SU-DHL-6 (cell line): ENCODE data around the gene GPATCH3.
"Not testable (repeated sequence)": the region's sequence is repeated elsewhere in the genome, so short reads cannot be mapped to it uniquely, and the experiment has no call there.

ENCODE experiments used
- H2AFZ ChIP-seq: fragments of 200-600 bp; sonication (generic); 2 replicates; pipeline ENCODE4 v1.6.1; 2014; ENCODE audit warnings: low read depth, mild to moderate bottlenecking, moderate library complexity, mixed read lengths, antibody characterized with exemption, low read length; ENCODE audit not compliant: severe bottlenecking
- H3F3A ChIP-seq: fragments of 200-600 bp; shearing (Covaris generic); 2 replicates; pipeline ENCODE4 v1.6.0; 2016; ENCODE audit warnings: antibody characterized with exemption, mild to moderate bottlenecking; ENCODE audit not compliant: insufficient read depth
- H3K27ac ChIP-seq: fragments of 200-600 bp; sonication (generic); 2 replicates; pipeline ENCODE4 v1.5.1; 2016; ENCODE audit warnings: low read depth, mild to moderate bottlenecking, low read length, moderate library complexity, mixed read lengths
- H3K27me3 ChIP-seq: fragments of 200-600 bp; sonication (generic), shearing (Covaris generic); 2 replicates; pipeline ENCODE4 v1.6.0; 2014; ENCODE audit warnings: mild to moderate bottlenecking, low read length
- H3K36me3 ChIP-seq: fragments of 200-600 bp; sonication (generic); 2 replicates; pipeline ENCODE4 v1.6.1; 2014; ENCODE audit warnings: mild to moderate bottlenecking, low read length, mixed read lengths
- H3K4me2 ChIP-seq: fragments of 300-600, 200-600 bp; shearing (Covaris generic), sonication (generic); 2 replicates; pipeline ENCODE4 v1.6.0; 2014; ENCODE audit warnings: low read length, low read depth, mild to moderate bottlenecking; ENCODE audit not compliant: poor library complexity, severe bottlenecking
- H3K4me3 ChIP-seq: fragments of 200-600 bp; sonication (generic); 2 replicates; pipeline ENCODE4 v1.5.1; 2014; ENCODE audit warnings: antibody characterized with exemption, low read length, mild to moderate bottlenecking, mixed read lengths; ENCODE audit not compliant: insufficient read depth, poor library complexity, severe bottlenecking
- H3K79me2 ChIP-seq: fragments of 200-600 bp; sonication (generic); 2 replicates; pipeline ENCODE4 v1.6.1; 2014; ENCODE audit warnings: mild to moderate bottlenecking, low read length, moderate library complexity; ENCODE audit not compliant: insufficient read depth
- H3K9ac ChIP-seq: fragments of 200-600 bp; sonication (generic); 2 replicates; pipeline ENCODE4 v1.7.0; 2014; ENCODE audit warnings: mild to moderate bottlenecking, low read length
- H3K9me2 ChIP-seq: fragments of 200-600 bp; sonication (generic); replicated peaks from 2 replicates; pipeline ENCODE4 v1.6.1; 2014; ENCODE audit warnings: low read length; ENCODE audit not compliant: insufficient read depth
- H3K9me3 ChIP-seq: fragments of 200-600 bp; sonication (generic); 2 replicates; pipeline ENCODE4 v1.6.1; 2014; ENCODE audit warnings: low read length, mixed read lengths; ENCODE audit not compliant: insufficient read depth
- H4K20me1 ChIP-seq: fragments of 200-600 bp; sonication (generic); 2 replicates; pipeline ENCODE4 v1.6.1; 2014; ENCODE audit warnings: low read depth, mild to moderate bottlenecking, antibody characterized with exemption, low read length, moderate library complexity, mixed read lengths
- EZH2phosphoT487 ChIP-seq: fragments of 200-600 bp; sonication (generic), shearing (Covaris generic); conservative IDR thresholded peaks from 2 replicates; pipeline ENCODE4 v1.6.1; 2018; ENCODE audit warnings: mild to moderate bottlenecking, antibody characterized with exemption, low read length, moderate library complexity, mixed read lengths
- TF ChIP-seq, protein P1 (sequence below): fragments of 200-600 bp; sonication (generic); IDR thresholded peaks from one replicate; pipeline ENCODE4 v1.5.1; 2017; ENCODE audit warnings: antibody characterized with exemption, mild to moderate bottlenecking, low read length, moderate library complexity; ENCODE audit not compliant: insufficient read depth, poor library complexity, severe bottlenecking

The GPATCH3 gene

DNA sequence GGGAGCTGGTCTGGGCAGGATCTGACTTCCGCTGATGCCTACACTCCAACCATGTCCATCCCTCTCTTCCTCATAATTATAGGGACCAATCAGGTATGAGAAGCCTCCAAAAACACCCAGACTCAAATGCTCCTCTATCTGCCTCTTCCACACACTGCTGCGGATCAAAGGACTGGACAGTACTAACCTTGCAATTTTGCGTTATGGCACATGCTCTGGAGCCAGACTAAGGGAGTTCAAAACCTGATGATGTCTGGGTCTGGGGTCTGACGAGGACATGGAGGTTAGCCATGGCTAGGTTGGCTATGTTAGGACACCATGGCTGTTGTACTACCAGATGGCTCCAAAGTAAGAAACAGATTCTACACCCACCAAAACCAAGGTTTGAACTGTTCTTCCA is 20.5 kb downstream of the GPATCH3 start:
- Histone ChIP-seq H3K9me2 (no peaks in the 10 kb centered on the region), H3K9ac (no peak overlapping the region), H3K79me2 (no peaks in the 10 kb centered on the region), H3K27me3 (no peaks in the 10 kb centered on the region), H3K27ac (no peak overlapping the region), H4K20me1 (no peaks in the 10 kb centered on the region), H2AFZ (no peak overlapping the region), H3K4me3 (no peak overlapping the region), H3K36me3 (0 out of 2 replicates have a peak, but pooled peaks cover 6% of the 10 kb centered on the region), H3F3A (peaks cover 11% of the 10 kb centered on the region; the same call in 1 of the 2 replicates), H3K9me3 (no peaks in the 10 kb centered on the region), H3K4me2 (no peak overlapping the region)
- TF ChIP-seq, protein P1, sequence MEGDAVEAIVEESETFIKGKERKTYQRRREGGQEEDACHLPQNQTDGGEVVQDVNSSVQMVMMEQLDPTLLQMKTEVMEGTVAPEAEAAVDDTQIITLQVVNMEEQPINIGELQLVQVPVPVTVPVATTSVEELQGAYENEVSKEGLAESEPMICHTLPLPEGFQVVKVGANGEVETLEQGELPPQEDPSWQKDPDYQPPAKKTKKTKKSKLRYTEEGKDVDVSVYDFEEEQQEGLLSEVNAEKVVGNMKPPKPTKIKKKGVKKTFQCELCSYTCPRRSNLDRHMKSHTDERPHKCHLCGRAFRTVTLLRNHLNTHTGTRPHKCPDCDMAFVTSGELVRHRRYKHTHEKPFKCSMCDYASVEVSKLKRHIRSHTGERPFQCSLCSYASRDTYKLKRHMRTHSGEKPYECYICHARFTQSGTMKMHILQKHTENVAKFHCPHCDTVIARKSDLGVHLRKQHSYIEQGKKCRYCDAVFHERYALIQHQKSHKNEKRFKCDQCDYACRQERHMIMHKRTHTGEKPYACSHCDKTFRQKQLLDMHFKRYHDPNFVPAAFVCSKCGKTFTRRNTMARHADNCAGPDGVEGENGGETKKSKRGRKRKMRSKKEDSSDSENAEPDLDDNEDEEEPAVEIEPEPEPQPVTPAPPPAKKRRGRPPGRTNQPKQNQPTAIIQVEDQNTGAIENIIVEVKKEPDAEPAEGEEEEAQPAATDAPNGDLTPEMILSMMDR = no peak
- no peak for TF ChIP-seq EZH2phosphoT487

DNA sequence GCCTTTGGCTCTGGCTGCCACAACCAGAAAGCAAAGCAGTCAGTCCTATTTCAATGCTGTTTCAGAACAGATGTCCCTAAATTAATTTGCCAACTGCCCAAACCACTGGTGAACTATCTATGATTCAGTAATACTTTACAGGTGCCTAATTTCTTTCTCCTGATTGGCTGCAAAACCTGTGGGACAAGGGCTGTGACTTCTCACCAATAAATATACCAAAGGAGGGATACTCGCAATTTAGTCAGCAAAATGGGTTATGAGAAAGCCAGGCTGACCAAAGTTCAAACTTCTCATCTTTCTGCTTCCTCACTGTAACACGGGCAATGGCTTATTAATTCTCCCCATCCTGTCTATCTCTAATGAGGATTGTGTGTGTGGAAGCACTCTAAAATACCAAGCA is 22.9 kb downstream of the GPATCH3 start:
- TF ChIP-seq, protein P1 = no peak
- no peak for TF ChIP-seq EZH2phosphoT487
- Histone ChIP-seq H3K9me3 (no peaks in the 10 kb centered on the region), H3F3A (peaks cover 14% of the 10 kb centered on the region; the same call in 1 of the 2 replicates), H3K4me2 (no peak overlapping the region), H3K9me2 (no peaks in the 10 kb centered on the region), H3K27ac (0 out of 2 replicates have a peak overlapping the region, but pooled peaks have one; percentile 14), H3K4me3 (no peak overlapping the region), H3K36me3 (0 out of 2 replicates have a peak, but pooled peaks cover 3% of the 10 kb centered on the region), H3K9ac (no peak overlapping the region), H2AFZ (no peak overlapping the region), H3K27me3 (no peaks in the 10 kb centered on the region), H3K79me2 (no peaks in the 10 kb centered on the region), H4K20me1 (no peaks in the 10 kb centered on the region)

DNA sequence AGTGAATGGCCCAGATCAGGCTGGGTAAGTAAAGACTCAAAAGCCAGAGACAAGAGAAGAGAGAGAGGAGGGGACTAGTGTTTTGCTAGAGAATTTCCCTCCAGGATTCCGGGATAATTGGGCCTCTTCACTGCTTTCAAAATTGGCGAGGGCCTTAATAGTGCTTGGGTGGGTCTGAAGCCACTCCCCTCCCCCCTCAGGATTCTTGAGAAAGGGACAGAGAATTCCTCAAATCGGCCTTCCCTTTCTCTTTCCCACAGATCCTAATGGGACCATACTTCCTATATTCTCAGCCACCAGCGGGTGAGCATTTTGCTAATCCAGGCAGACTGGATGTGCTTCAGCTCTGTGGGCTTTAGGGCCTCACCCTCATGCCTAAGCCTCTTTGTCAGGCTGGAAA is 25.4 kb downstream of the GPATCH3 start:
- Histone ChIP-seq H3K36me3 (no peaks in the 10 kb centered on the region), H3K27ac (no peak overlapping the region), H3K9me3 (no peaks in the 10 kb centered on the region), H4K20me1 (no peaks in the 10 kb centered on the region), H3K9me2 (no peaks in the 10 kb centered on the region), H3K9ac (no peak overlapping the region), H3K79me2 (no peaks in the 10 kb centered on the region), H3K27me3 (no peaks in the 10 kb centered on the region), H3K4me2 (no peak overlapping the region), H3F3A (peaks cover 14% of the 10 kb centered on the region; the same call in 1 of the 2 replicates), H2AFZ (no peak overlapping the region), H3K4me3 (no peak overlapping the region)
- TF ChIP-seq EZH2phosphoT487 = no peak
- TF ChIP-seq, protein P1 = no peak

DNA sequence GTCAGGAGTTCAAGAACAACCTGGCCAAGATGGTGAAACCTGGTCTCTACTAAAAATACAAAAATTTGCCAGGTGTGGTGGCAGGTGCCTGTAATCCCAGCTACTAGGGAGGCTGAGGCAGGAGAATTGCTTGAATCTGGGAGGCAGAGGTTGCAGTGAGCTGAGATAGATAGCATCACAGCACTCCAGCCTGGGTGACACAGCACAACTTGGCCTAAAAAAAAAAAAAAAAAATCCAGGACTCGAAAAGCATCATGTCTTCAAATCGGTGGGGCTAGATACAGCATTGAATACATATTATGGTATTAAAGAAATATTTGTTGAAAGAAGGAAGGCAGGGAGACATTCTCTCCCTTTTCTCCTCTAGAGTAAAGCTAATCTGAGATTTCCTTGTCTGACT is 27.2 kb downstream of the GPATCH3 start:
- H3K9me2 ChIP-seq, H3K9ac ChIP-seq, H3K79me2 ChIP-seq, H4K20me1 ChIP-seq, H3F3A ChIP-seq, H3K36me3 ChIP-seq, H3K27me3 ChIP-seq, H3K4me2 ChIP-seq, H3K4me3 ChIP-seq, H2AFZ ChIP-seq, H3K27ac ChIP-seq, H3K9me3 ChIP-seq: not testable (repeated sequence)
